ENCODE data around the gene FAM53B. TPM values are rescaled to one million over a fixed set of nuclear protein-coding genes. Genes with fewer than 3 reads are reported as not detected.

The FAM53B gene
- total RNA-seq, 2 donors from 2014 or later: 17.1 to 21.1 TPM

DNA sequence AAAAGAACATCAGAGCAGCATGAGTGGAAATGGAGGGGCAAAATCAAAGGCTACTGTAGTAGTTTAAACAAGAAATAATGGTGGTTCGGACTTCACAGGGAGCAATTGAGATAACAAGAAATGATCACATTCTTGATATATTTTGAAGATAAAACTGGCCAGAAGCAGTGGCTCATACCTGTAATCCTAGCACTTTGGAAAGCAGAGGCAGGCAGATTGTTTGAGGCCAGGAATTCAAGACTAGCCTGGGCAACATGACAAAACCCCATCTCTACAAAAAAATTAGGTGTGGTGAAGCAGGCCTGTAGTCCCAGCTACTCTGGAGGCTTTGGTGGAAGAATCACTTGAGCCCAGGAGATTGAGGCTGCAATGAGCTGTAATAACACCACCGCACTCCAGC is 24.6 kb upstream of the FAM53B start:
- WGBS, 2 donors: 98 to 100% methylated on average over 1 to 2 of the region's 2 CpGs
- no peaks in the 10 kb centered on the region for H3K9me3 ChIP-seq
- H3K27me3 ChIP-seq: no peaks in the 10 kb centered on the region
- H3K27ac ChIP-seq: no peak overlapping the region
- TF ChIP-seq POLR2A (IDR thresholded peaks at IDR 0.05): no peak
- TF ChIP-seq, protein P1, sequence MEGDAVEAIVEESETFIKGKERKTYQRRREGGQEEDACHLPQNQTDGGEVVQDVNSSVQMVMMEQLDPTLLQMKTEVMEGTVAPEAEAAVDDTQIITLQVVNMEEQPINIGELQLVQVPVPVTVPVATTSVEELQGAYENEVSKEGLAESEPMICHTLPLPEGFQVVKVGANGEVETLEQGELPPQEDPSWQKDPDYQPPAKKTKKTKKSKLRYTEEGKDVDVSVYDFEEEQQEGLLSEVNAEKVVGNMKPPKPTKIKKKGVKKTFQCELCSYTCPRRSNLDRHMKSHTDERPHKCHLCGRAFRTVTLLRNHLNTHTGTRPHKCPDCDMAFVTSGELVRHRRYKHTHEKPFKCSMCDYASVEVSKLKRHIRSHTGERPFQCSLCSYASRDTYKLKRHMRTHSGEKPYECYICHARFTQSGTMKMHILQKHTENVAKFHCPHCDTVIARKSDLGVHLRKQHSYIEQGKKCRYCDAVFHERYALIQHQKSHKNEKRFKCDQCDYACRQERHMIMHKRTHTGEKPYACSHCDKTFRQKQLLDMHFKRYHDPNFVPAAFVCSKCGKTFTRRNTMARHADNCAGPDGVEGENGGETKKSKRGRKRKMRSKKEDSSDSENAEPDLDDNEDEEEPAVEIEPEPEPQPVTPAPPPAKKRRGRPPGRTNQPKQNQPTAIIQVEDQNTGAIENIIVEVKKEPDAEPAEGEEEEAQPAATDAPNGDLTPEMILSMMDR (IDR thresholded peaks at IDR 0.05): no peak
- H3K4me3 ChIP-seq: no peak overlapping the region
- H3K36me3 ChIP-seq (replicated peaks in 1 of 2; ENCODE audit: insufficient read depth in 1 of 2, low read depth in 2 of 2): peaks cover 0 to 4% of the 10 kb centered on the region in 2 donors
- no peaks in the 10 kb centered on the region for H3K4me1 ChIP-seq
- no peak for DNase-seq
- no peak for ATAC-seq
- intact Hi-C loops (cut with DNase I): no loop called here

DNA sequence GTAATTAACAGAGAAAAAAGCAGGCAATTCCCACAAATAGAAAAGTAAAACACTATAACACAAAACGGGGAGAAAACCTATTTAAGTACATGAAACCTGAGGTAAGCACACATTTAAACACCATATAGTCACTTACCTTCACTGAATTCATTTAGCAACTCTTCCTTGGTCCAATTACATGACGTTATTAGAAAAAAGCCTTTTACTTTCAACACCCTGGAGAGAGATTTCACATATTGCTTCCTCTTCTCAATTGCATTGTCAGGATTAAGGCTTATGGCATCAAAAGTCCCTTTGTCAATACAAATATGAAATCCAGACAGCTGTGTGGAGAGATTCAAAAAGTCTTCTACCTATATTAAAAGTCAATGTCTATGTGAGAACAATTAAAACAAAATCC is 21.1 kb upstream of the FAM53B start:
- Histone ChIP-seq H3K9me3 (no peaks in the 10 kb centered on the region), H3K4me1 (no peaks in the 10 kb centered on the region), H3K36me3 (replicated peaks in 1 of 2; ENCODE audit: insufficient read depth in 1 of 2, low read depth in 2 of 2) (peaks cover 0 to 4% of the 10 kb centered on the region in 2 donors), H3K27ac (no peak overlapping the region), H3K4me3 (no peak overlapping the region), H3K27me3 (no peaks in the 10 kb centered on the region)
- DNase-seq (no peak), ATAC-seq (no peak)
- no peak for TF ChIP-seq POLR2A (IDR thresholded peaks at IDR 0.05)
- TF ChIP-seq, protein P1 (IDR thresholded peaks at IDR 0.05): no peak
- intact Hi-C loops (cut with DNase I): no loop called here
- WGBS, 2 donors: 80 to 83% methylated on average over 2 of the region's 2 CpGs

DNA sequence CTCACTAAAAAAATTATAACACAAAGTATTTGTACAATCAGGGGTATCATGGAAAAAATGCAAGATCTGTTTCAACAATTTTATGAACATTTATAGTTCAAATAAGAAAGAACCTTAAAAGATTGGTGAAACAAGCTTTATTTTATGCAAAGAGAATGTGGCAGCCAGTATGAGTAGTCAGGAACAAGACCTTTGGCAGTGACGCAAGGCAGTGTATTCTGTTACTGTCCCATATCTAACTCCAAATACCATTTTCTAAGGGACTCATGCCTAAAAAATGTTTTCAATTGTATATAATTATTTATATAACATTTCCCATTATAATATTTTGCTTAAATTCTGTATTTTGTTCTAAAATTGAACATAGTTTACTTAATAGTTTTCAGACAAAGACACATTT is 19.1 kb upstream of the FAM53B start:
- no peak for TF ChIP-seq POLR2A (IDR thresholded peaks at IDR 0.05)
- TF ChIP-seq, protein P1 (IDR thresholded peaks at IDR 0.05): no peak
- intact Hi-C loops (cut with DNase I): no loop called here
- H3K4me1 ChIP-seq: no peaks in the 10 kb centered on the region
- no peak for DNase-seq
- 95 to 96% methylated on average over 1 of the region's 1 CpG for WGBS, 2 donors
- H3K27me3 ChIP-seq: no peaks in the 10 kb centered on the region
- no peak for ATAC-seq
- H3K4me3 ChIP-seq: no peak overlapping the region
- H3K36me3 ChIP-seq (replicated peaks in 1 of 2; ENCODE audit: insufficient read depth in 1 of 2, low read depth in 2 of 2): peaks cover 0 to 4% of the 10 kb centered on the region in 2 donors
- H3K9me3 ChIP-seq: no peaks in the 10 kb centered on the region
- H3K27ac ChIP-seq: no peak overlapping the region

DNA sequence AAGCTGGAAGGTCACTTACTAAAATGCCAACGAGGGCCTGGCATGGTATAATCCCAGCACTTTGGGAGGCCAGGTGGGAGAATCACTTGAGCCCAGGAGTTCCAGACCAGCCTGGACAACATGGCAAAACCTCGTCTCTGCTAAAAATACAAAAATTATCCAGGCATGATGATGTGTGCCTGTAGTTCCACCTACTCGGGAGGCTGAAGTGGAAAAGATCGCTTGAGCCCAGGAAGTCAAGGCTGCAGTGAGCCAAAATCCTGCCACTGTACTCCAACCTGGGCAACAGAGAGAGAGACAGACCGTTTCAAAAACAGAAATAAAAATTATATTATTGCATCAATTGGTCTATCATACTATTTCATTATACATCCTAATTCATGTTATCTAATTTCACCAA is 18.1 kb upstream of the FAM53B start:
- ATAC-seq: no peak
- 80 to 84% methylated on average over 5 of the region's 5 CpGs for WGBS, 2 donors
- no peak for DNase-seq

More for the DNA sequence above, 18.1 kb upstream of the FAM53B start:
- Histone ChIP-seq H3K27me3 (no peaks in the 10 kb centered on the region), H3K27ac (no peak overlapping the region), H3K9me3 (no peaks in the 10 kb centered on the region), H3K36me3 (replicated peaks in 1 of 2; ENCODE audit: insufficient read depth in 1 of 2, low read depth in 2 of 2) (peaks cover 0 to 4% of the 10 kb centered on the region in 2 donors), H3K4me1 (no peaks in the 10 kb centered on the region), H3K4me3 (no peak overlapping the region)
- TF ChIP-seq POLR2A (IDR thresholded peaks at IDR 0.05): no peak
- TF ChIP-seq, protein P1 (IDR thresholded peaks at IDR 0.05): no peak
- intact Hi-C loops (cut with DNase I): no loop called here

Measured in body of pancreas (tissue), 4 donors.